Fibroblast of mammary gland (primary cell): ENCODE data around the gene RBM15.

Source experiments
- DNase-seq: peaks from one replicate; pipeline ENCODE4 v3.0.0-alpha.2; 2010; ENCODE audit warnings: low read depth
- H3K4me3 ChIP-seq: 2 replicates; pipeline ENCODE4 v1.5.1; 2011; ENCODE audit warnings: low read depth, mild to moderate bottlenecking, low read length, moderate library complexity; ENCODE audit not compliant: control insufficient read depth
- TF ChIP-seq, protein P1 (sequence below): conservative IDR thresholded peaks from 2 replicates; pipeline ENCODE4 v1.5.1; 2011; ENCODE audit warnings: low read depth, low read length, inconsistent platforms; ENCODE audit not compliant: control insufficient read depth, insufficient read depth

RBM15 gene

GRCh38 chr1:110393286-110393685, 54.1 kb downstream of the RBM15 start:
- TF ChIP-seq, protein P1, sequence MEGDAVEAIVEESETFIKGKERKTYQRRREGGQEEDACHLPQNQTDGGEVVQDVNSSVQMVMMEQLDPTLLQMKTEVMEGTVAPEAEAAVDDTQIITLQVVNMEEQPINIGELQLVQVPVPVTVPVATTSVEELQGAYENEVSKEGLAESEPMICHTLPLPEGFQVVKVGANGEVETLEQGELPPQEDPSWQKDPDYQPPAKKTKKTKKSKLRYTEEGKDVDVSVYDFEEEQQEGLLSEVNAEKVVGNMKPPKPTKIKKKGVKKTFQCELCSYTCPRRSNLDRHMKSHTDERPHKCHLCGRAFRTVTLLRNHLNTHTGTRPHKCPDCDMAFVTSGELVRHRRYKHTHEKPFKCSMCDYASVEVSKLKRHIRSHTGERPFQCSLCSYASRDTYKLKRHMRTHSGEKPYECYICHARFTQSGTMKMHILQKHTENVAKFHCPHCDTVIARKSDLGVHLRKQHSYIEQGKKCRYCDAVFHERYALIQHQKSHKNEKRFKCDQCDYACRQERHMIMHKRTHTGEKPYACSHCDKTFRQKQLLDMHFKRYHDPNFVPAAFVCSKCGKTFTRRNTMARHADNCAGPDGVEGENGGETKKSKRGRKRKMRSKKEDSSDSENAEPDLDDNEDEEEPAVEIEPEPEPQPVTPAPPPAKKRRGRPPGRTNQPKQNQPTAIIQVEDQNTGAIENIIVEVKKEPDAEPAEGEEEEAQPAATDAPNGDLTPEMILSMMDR = no peak
- H3K4me3 ChIP-seq = no peak overlapping the region
- DNase-seq = no peak

DNA sequence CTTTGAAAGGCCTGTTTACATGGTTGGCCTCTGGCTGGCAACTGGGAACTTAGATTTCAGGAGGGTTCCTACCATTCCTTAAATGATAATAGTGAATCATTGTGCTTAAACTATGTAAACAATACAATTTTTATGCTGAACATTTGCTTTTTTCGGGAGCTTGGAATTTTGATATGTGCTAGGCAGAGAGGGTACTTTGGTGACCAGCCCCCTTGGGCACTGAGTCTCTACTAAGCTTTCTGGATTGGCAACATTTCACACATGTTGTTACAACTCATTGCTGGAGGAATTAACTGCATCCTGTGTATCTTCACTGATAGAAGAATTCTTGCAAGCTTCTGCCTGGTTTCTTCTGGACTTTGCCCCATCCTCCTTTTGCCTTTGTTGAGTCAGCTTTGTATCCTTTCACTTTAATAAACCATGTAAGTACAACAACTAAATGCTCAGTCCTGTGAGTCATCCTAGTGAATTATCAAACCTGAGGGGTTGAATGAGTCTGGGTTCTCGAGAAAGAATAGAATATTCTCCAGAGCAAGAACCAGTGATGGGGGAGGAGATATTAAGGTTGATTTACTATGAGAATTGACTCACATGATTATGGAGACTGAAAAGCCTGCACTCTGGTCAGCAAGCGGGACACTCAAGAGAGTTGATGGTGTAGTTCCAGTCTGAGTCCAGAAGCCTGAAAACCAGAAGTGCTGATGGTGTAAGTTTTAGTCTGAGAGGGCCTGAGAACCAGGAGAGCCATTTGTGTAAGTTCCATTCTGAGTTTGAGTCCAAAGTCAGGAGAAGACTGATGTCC, 54.7 kb downstream of the RBM15 start:
- TF ChIP-seq, protein P1 = no peak

GRCh38 chr1:110394493-110394820, 55.3 kb downstream of the RBM15 start:
- H3K4me3 ChIP-seq = no peak overlapping the region
- DNase-seq = no peak
- TF ChIP-seq, protein P1 = no peak

More for the DNA sequence above, 54.7 kb downstream of the RBM15 start:
- DNase-seq = peak; percentile 85
- no peak overlapping the region for H3K4me3 ChIP-seq
